ENCODE measurements around the gene MGAT5B. TPM values are rescaled to one million over a fixed set of nuclear protein-coding genes. Genes with fewer than 3 reads are reported as not detected.

Gene MGAT5B
- total and polyA plus RNA-seq, 2 of the 13 experiments (the other 11 are each of a cell fraction or from before 2014, with no cell fraction given), result 0.07 to 0.13 TPM

DNA sequence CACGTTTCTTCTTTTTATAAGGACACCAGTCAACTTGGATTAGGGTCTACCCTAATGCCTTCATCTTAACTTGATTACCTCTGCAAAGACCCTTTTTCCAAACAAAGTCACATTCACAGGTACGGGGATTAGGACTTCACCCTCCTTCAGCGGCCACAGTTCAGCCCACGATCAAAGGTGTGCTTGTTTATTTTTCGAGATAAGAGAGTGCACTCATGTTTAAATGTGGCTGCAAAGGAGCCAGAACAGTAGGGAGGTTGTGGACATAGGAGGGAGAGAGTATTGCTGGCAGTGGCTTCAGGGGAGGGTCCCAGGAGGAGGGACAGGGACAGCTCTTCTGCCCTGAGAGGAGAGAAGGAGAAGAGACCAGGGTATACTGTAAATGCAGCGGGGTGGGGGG lies 46.7 kb downstream of the MGAT5B start (continued):
- TF ChIP-seq, protein P1, sequence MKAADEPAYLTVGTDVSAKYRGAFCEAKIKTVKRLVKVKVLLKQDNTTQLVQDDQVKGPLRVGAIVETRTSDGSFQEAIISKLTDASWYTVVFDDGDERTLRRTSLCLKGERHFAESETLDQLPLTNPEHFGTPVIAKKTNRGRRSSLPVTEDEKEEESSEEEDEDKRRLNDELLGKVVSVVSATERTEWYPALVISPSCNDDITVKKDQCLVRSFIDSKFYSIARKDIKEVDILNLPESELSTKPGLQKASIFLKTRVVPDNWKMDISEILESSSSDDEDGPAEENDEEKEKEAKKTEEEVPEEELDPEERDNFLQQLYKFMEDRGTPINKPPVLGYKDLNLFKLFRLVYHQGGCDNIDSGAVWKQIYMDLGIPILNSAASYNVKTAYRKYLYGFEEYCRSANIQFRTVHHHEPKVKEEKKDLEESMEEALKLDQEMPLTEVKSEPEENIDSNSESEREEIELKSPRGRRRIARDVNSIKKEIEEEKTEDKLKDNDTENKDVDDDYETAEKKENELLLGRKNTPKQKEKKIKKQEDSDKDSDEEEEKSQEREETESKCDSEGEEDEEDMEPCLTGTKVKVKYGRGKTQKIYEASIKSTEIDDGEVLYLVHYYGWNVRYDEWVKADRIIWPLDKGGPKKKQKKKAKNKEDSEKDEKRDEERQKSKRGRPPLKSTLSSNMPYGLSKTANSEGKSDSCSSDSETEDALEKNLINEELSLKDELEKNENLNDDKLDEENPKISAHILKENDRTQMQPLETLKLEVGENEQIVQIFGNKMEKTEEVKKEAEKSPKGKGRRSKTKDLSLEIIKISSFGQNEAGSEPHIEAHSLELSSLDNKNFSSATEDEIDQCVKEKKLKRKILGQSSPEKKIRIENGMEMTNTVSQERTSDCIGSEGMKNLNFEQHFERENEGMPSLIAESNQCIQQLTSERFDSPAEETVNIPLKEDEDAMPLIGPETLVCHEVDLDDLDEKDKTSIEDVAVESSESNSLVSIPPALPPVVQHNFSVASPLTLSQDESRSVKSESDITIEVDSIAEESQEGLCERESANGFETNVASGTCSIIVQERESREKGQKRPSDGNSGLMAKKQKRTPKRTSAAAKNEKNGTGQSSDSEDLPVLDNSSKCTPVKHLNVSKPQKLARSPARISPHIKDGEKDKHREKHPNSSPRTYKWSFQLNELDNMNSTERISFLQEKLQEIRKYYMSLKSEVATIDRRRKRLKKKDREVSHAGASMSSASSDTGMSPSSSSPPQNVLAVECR (CRISPR knock-in tag; IDR thresholded peaks at IDR 0.05; ENCODE audit: borderline replicate concordance), result peak; percentile 23; the same call in 1 of the 2 replicates
- TF ChIP-seq ZSCAN30 (CRISPR knock-in tag; IDR thresholded peaks at IDR 0.05), result no peak
- peak; percentile 95 for TF ChIP-seq SP5 (CRISPR knock-in tag; IDR thresholded peaks at IDR 0.05; ENCODE audit: borderline replicate concordance, low read depth)
- TF ChIP-seq MYNN (CRISPR knock-in tag; IDR thresholded peaks at IDR 0.05; ENCODE audit: low read depth), result no peak
- peak; percentile 43; the same call in 1 of the 2 replicates for TF ChIP-seq ZMYM4 (CRISPR knock-in tag; IDR thresholded peaks at IDR 0.05)
- peak; percentile 63 for TF ChIP-seq JARID2 (CRISPR knock-in tag; IDR thresholded peaks at IDR 0.05; ENCODE audit: insufficient replicate concordance)
- TF ChIP-seq ZNF251 (CRISPR knock-in tag; IDR thresholded peaks at IDR 0.05), result no peak
- no peak for TF ChIP-seq RFX5 (IDR thresholded peaks at IDR 0.05; ENCODE audit: low read depth, low read length)
- no peak for TF ChIP-seq ZNF510 (CRISPR knock-in tag; IDR thresholded peaks at IDR 0.05; ENCODE audit: low read depth)
- TF ChIP-seq, protein P2, sequence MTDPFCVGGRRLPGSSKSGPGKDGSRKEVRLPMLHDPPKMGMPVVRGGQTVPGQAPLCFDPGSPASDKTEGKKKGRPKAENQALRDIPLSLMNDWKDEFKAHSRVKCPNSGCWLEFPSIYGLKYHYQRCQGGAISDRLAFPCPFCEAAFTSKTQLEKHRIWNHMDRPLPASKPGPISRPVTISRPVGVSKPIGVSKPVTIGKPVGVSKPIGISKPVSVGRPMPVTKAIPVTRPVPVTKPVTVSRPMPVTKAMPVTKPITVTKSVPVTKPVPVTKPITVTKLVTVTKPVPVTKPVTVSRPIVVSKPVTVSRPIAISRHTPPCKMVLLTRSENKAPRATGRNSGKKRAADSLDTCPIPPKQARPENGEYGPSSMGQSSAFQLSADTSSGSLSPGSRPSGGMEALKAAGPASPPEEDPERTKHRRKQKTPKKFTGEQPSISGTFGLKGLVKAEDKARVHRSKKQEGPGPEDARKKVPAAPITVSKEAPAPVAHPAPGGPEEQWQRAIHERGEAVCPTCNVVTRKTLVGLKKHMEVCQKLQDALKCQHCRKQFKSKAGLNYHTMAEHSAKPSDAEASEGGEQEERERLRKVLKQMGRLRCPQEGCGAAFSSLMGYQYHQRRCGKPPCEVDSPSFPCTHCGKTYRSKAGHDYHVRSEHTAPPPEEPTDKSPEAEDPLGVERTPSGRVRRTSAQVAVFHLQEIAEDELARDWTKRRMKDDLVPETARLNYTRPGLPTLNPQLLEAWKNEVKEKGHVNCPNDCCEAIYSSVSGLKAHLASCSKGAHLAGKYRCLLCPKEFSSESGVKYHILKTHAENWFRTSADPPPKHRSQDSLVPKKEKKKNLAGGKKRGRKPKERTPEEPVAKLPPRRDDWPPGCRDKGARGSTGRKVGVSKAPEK (CRISPR knock-in tag; IDR thresholded peaks at IDR 0.05; ENCODE audit: borderline replicate concordance), result peak; percentile 95
- TF ChIP-seq PHF8 (CRISPR knock-in tag; IDR thresholded peaks at IDR 0.05), result no peak
- peak; percentile 63; the same call in 1 of the 2 replicates for TF ChIP-seq SIX1 (CRISPR knock-in tag; IDR thresholded peaks at IDR 0.05; ENCODE audit: borderline replicate concordance)
- peak; percentile 91 for TF ChIP-seq HNF4G (IDR thresholded peaks at IDR 0.05; ENCODE audit: borderline replicate concordance, low read depth, low read length)
- no peak for TF ChIP-seq HNF4G (CRISPR knock-in tag; IDR thresholded peaks at IDR 0.05; ENCODE audit: borderline replicate concordance, low read depth)
- TF ChIP-seq ZNF788 (CRISPR knock-in tag; IDR thresholded peaks at IDR 0.05; ENCODE audit: borderline replicate concordance), result peak; percentile 47; the same call in 1 of the 2 replicates
- no peak for TF ChIP-seq CENPX (CRISPR knock-in tag; IDR thresholded peaks at IDR 0.05)
- TF ChIP-seq MAZ (IDR thresholded peaks at IDR 0.05; ENCODE audit: borderline replicate concordance, low read depth, low read length), result no peak
- peak; percentile 57; the same call in 1 of the 2 replicates for TF ChIP-seq MAZ (CRISPR knock-in tag; IDR thresholded peaks at IDR 0.05; ENCODE audit: low read depth)
- no peak for TF ChIP-seq ZSCAN29 (CRISPR knock-in tag; conservative IDR thresholded peaks at IDR 0.05)
- TF ChIP-seq, protein P3, sequence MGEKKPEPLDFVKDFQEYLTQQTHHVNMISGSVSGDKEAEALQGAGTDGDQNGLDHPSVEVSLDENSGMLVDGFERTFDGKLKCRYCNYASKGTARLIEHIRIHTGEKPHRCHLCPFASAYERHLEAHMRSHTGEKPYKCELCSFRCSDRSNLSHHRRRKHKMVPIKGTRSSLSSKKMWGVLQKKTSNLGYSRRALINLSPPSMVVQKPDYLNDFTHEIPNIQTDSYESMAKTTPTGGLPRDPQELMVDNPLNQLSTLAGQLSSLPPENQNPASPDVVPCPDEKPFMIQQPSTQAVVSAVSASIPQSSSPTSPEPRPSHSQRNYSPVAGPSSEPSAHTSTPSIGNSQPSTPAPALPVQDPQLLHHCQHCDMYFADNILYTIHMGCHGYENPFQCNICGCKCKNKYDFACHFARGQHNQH (CRISPR knock-in tag; IDR thresholded peaks at IDR 0.05), result peak; percentile 63; the same call in 1 of the 2 replicates
- TF ChIP-seq, protein P4, sequence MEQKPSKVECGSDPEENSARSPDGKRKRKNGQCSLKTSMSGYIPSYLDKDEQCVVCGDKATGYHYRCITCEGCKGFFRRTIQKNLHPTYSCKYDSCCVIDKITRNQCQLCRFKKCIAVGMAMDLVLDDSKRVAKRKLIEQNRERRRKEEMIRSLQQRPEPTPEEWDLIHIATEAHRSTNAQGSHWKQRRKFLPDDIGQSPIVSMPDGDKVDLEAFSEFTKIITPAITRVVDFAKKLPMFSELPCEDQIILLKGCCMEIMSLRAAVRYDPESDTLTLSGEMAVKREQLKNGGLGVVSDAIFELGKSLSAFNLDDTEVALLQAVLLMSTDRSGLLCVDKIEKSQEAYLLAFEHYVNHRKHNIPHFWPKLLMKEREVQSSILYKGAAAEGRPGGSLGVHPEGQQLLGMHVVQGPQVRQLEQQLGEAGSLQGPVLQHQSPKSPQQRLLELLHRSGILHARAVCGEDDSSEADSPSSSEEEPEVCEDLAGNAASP (CRISPR knock-in tag; IDR thresholded peaks at IDR 0.05; ENCODE audit: borderline replicate concordance), result peak; percentile 60; the same call in 1 of the 2 replicates

Measured in HepG2 (cell line).